HG02588 (cell line): ENCODE data around the gene BACE1.
"Not testable (repeated sequence)": the region's sequence is repeated elsewhere in the genome, so short reads cannot be mapped to it uniquely, and the experiment has no call there.

ENCODE experiments used
- ATAC-seq: cut with Tn5 transposase; IDR thresholded peaks from one replicate; pipeline ENCODE4 v1.9.1; 2021; ENCODE audit warnings: mild to moderate bottlenecking, moderate library complexity; ENCODE audit not compliant: unreplicated experiment

BACE1 gene

GRCh38 chr11:117279711-117280376 is 36.2 kb downstream of the BACE1 start:
- ATAC-seq: no peak

GRCh38 chr11:117278347-117278746 is 37.7 kb downstream of the BACE1 start:
- ATAC-seq: no peak

GRCh38 chr11:117273550-117274289 is 42.3 kb downstream of the BACE1 start:
- no peak for ATAC-seq

DNA sequence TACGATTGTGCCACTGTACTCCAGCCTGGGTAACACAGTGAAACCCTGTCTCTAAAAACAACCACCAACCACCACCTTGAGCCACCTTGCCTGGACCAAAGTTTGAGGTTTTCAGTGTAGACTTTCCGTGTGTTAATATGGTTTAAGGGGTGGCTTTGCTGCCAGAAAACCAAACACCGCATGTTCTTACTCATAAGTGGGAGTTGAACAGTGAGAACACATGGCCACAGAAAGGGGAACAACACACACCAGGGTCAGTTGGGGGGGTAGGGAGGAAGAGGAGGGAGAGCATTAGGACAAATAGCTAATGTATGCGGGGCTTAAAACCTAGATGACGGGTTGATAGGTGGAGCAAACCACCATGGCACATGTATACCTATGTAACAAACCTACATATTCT is 43.9 kb downstream of the BACE1 start:
- ATAC-seq: not testable (repeated sequence)

DNA sequence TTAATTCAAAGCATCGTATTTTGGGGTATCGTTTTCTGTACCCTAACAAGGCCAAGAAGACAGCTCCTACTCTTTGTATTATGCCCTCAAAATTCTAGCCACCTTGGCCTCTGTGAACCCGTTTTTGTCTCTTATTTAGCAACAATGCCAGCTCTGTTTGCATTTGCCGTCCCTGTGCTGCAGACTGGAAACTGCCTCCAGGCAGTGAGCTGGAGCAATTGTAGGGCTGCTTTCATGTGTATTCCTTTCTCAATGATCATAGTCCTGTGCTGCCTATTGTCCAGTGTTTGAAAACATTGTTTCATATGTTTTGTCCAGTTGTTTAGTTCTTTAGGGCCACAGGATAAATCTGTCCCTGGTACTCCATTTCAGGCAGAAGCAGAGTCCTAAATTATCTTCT is 44.8 kb downstream of the BACE1 start:
- ATAC-seq: no peak

GRCh38 chr11:117269856-117270255 is 46.2 kb downstream of the BACE1 start:
- ATAC-seq: no peak

GRCh38 chr11:117265745-117266144 is 50.3 kb downstream of the BACE1 start:
- ATAC-seq: no peak

DNA sequence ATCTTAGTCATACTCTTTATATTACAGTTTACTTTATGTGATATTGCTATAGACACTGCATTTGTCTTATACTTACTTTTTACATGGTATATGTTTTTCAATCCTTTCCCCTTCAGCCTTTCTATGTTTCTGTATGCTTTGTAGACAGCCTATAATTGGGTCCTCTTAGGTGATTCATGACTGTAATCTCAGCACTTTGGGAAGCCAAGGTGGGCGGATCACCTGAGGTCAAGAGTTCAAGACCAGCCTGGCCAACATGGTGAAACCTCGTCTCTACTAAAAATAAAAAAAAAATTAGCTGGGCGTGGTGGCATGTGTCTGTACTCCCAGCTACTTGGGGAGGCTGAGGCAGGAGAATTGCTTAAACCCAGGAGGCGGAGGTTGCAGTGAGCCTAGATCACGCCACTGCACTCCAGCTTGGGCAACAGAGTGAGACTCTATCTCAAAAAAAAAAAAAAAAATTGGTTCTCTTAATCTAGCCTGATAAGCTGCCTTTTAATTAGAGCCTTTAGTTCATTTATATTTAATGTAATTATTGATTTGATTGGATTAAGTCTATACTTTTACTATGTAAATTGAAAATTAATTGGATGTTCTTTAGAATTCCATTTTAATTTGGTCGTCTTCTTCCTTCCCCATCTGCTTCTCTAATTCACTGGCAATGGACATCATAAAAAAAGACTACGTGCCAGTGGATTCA is 51.3 kb downstream of the BACE1 start:
- not testable (repeated sequence) for ATAC-seq

- ATAC-seq: no peak
Measured at GRCh38 chr11:117259417-117259816, 56.6 kb downstream of the BACE1 start.

DNA sequence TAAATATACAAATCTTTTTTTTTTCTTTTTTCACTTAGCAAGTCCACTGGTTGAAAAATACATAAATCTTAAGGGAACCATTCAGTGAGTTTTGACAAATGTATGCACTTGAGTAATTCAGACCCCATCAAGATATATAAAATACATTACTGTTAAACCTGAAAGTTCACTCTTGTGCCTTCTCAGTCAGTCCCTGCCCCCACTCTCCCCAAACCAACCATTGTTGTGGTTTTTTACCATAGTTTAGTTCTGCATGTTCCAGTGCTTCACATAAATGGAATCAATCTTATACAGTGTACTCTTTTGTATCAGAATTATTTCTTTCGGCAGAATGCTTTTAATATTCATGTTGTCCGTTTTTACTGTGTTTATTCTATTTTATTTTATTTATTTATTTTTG is 57.5 kb downstream of the BACE1 start:
- ATAC-seq: no peak

DNA sequence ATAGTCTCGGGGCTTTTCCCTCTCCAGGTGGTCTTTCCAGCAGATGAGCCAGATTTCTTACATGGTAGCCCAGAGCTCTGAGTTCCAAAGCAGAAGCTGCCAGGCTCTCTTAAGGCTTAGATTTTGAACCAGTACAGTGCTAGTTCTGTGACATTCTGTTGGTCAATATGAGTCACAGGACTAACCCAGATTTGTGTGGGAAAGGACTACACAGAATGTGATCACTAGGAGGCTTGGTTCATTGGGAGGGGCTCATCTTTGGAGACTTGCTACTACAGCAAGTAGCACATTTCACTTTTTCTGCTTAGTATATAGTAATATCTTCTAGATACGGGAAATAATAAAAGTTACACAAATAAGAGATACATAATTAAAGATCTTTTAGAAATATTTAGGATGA is 59.5 kb downstream of the BACE1 start:
- ATAC-seq: no peak

DNA sequence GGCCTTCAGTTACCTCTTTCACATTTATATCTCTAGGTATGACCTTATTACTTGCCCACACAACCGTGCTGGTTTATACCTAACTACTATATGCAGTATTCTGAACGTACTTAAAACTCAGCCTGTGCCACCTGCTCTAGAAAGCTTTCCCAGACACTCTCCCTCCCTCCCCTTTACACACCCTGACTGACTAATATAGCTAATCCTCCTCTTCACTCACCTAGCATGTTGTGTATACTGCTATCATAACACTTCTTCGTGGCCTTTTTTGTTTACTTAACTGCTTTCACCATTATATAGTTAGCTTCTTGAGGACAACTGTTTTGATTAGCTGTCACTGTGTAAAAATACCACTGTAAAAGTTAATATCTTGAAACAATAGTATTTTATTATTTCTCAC is 60.1 kb downstream of the BACE1 start:
- no peak for ATAC-seq

- ATAC-seq: no peak
Measured at GRCh38 chr11:117251506-117251905, 64.5 kb downstream of the BACE1 start.

GRCh38 chr11:117249571-117249970 is 66.5 kb downstream of the BACE1 start:
- ATAC-seq: no peak

- ATAC-seq: no peak
Measured at GRCh38 chr11:117248341-117248740, 67.7 kb downstream of the BACE1 start.

GRCh38 chr11:117239295-117239694 is 76.8 kb downstream of the BACE1 start:
- ATAC-seq: no peak

DNA sequence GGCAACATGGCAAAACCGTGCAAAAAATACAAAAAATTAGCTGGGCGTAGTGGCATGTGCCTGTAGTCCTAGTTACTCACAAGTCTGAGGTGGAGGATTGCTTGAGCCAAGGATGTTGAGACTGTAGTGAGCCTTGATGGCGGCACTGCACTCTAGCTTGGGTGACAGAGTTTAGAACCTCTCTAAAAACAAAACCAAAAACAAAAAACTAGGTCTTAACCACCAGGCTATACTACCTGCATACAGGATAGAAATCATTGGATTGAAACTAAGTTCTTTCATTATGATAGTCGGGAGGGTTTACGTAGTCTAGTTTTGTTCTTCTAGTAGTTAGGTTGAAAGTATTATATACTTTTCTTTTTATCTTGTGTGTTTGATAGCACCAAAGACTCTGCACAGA is 77.8 kb downstream of the BACE1 start:
- ATAC-seq: no peak
